ENCODE measurements around the gene OSBPL9. TPM values are rescaled to one million over a fixed set of nuclear protein-coding genes. Genes with fewer than 3 reads are reported as not detected.

OSBPL9 gene
- total RNA-seq, 3 donors from 2014 or later, result 44.2 to 51.5 (median 50.7) TPM

DNA sequence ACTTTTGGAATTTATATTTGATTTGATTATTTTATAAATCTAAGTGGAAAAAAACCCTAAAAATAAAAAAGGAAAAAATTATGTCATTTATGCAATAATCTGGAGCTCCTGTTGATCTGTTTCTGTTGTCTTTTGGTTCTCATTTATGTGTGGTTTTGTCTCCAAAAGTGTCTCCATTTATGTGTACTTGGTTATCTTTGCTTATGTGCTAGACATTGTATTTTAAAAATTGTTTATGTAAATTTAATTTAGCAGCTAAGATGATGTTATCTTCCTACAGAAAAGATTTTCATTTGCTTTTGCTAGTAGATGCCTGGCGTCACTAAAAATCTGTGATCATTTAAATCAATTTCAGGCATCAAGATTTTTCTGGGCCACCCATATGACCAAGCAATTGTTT lies 95.7 kb downstream of the OSBPL9 start:
- no peak for ATAC-seq
- H3K4me1 ChIP-seq (ENCODE audit: low read depth), result no peaks in the 10 kb centered on the region
- H3K9me3 ChIP-seq, result no peaks in the 10 kb centered on the region
- H3K36me3 ChIP-seq (ENCODE audit: low read depth), result no peaks in the 10 kb centered on the region
- DNase-seq, result no peak
- TF ChIP-seq, protein P1, sequence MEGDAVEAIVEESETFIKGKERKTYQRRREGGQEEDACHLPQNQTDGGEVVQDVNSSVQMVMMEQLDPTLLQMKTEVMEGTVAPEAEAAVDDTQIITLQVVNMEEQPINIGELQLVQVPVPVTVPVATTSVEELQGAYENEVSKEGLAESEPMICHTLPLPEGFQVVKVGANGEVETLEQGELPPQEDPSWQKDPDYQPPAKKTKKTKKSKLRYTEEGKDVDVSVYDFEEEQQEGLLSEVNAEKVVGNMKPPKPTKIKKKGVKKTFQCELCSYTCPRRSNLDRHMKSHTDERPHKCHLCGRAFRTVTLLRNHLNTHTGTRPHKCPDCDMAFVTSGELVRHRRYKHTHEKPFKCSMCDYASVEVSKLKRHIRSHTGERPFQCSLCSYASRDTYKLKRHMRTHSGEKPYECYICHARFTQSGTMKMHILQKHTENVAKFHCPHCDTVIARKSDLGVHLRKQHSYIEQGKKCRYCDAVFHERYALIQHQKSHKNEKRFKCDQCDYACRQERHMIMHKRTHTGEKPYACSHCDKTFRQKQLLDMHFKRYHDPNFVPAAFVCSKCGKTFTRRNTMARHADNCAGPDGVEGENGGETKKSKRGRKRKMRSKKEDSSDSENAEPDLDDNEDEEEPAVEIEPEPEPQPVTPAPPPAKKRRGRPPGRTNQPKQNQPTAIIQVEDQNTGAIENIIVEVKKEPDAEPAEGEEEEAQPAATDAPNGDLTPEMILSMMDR (IDR thresholded peaks at IDR 0.05), result no peak
- H3K4me3 ChIP-seq, result no peak overlapping the region
- intact Hi-C loops (cut with DNase I, micrococcal nuclease), result no loop called here

- ATAC-seq (no peak), DNase-seq (no peak)
- intact Hi-C loops (cut with DNase I, micrococcal nuclease), result no loop called here
- Histone ChIP-seq H3K9me3 (no peaks in the 10 kb centered on the region), H3K36me3 (ENCODE audit: low read depth) (no peaks in the 10 kb centered on the region), H3K4me3 (no peak overlapping the region), H3K4me1 (ENCODE audit: low read depth) (no peaks in the 10 kb centered on the region)
- TF ChIP-seq, protein P1 (IDR thresholded peaks at IDR 0.05), result no peak
Measured at GRCh38 chr1:51714374-51715019, 97.6 kb downstream of the OSBPL9 start.

DNA sequence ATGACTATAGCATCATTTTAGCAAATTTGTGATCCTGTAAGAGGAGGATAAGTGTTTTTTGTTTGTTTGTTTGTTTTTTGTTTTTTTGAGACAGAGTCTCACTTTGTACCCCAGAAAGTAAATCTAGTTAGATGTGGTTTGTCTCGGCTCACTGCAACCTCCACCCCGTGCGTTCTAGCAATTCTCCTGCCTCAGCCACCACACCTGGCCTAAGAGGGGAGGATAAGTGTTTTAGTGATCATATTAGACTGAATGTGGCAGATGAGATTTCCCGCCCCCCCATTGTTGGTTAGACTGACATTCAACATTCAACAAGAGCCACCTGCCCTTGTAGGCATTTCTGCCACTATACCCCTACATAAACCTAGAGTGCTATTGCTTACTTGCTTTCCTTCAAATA lies 98.5 kb downstream of the OSBPL9 start:
- TF ChIP-seq, protein P1 (IDR thresholded peaks at IDR 0.05), result no peak
- Histone ChIP-seq H3K9me3 (no peaks in the 10 kb centered on the region), H3K4me3 (no peak overlapping the region), H3K4me1 (ENCODE audit: low read depth) (no peaks in the 10 kb centered on the region), H3K36me3 (ENCODE audit: low read depth) (no peaks in the 10 kb centered on the region)
- intact Hi-C loops (cut with DNase I, micrococcal nuclease), result no loop called here
- ATAC-seq (no peak), DNase-seq (no peak)

DNA sequence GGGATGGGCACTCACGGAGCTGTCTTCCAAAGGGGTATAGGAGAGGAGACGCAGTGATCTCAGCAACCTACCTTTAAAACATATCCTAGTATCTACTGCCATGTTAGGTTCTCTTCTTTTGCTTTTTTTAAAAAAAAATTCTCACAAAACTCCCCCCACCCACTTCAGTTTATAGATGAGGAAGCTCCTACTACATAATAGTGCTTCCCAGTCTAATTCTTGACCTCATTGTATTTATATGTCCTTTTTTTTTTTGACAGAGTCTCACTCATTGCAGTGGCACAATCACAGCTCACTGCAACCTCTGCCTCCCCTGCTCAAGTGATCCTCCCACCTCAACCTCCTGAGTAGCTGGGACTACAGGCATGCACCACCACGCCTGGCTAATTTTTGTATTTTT lies 99.9 kb downstream of the OSBPL9 start:
- Histone ChIP-seq H3K36me3 (ENCODE audit: low read depth) (no peaks in the 10 kb centered on the region), H3K4me3 (no peak overlapping the region), H3K9me3 (no peaks in the 10 kb centered on the region), H3K4me1 (ENCODE audit: low read depth) (no peaks in the 10 kb centered on the region)
- DNase-seq (no peak), ATAC-seq (no peak)
- TF ChIP-seq, protein P1 (IDR thresholded peaks at IDR 0.05), result no peak
- intact Hi-C loops (cut with DNase I, micrococcal nuclease), result no loop called here

DNA sequence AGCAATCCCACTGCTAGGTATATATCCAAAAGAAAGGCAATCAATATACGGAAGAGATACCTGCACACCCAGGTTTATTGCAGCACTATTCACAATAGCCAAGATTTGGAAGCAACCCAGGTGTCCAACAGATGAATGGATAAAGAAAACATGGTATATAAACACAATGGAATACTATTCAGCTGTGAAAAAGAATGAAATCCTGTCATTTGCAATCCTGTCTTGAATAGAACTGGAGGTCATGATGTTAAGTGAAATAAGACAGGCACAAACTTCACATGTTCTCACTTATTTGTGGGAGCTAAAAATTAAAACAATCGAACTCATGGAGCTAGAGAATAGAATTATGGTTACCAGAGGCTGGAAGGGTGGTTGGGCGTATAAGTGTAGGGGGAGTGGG lies 101.0 kb downstream of the OSBPL9 start:
- no peak for ATAC-seq
- intact Hi-C loops (cut with DNase I, micrococcal nuclease), result no loop called here

More for the DNA sequence above, 101.0 kb downstream of the OSBPL9 start:
- Histone ChIP-seq H3K36me3 (ENCODE audit: low read depth) (no peaks in the 10 kb centered on the region), H3K4me1 (ENCODE audit: low read depth) (no peaks in the 10 kb centered on the region), H3K4me3 (no peak overlapping the region), H3K9me3 (no peaks in the 10 kb centered on the region)
- DNase-seq, result no peak
- TF ChIP-seq, protein P1 (IDR thresholded peaks at IDR 0.05), result no peak
